Naive thymus-derived CD4-positive, alpha-beta T cell (primary cell): Measurements from ENCODE around the gene RRAS2. TPM values are rescaled to one million over a fixed set of nuclear protein-coding genes. Genes with fewer than 3 reads are reported as not detected.
"Not testable (repeated sequence)": the region's sequence is repeated elsewhere in the genome, so short reads cannot be mapped to it uniquely, and the experiment has no call there.

Source experiments
- ATAC-seq: fragments of 150-1000 bp; cut with Tn5 transposase; 2 replicates; pipeline ENCODE4 v1.10.0; 2021; ENCODE audit warnings: mild to moderate bottlenecking, moderate library complexity
- CTCF ChIA-PET: fragments of 350-600 bp; sonication (Branson Sonifier 250); formaldehyde crosslinking; loops from one replicate; lab custom pipeline; 2021; ENCODE audit warnings: antibody characterized with exemption; lab: Charles Lee
- POLR2A ChIA-PET: fragments of 350-600 bp; sonication (Branson Sonifier 250); formaldehyde crosslinking; loops from one replicate; lab custom pipeline; 2021; ENCODE audit warnings: antibody characterized with exemption, inconsistent platforms; lab: Charles Lee
- DNase-seq, 9 donors: peaks; one replicate each; pipeline versions ENCODE4 v3.0.0 to v3.0.0-alpha.2; 2020 to 2022; ENCODE audit warnings: mixed read lengths in 1 of 9
- H3K27ac ChIP-seq: one replicate; pipeline ENCODE4 v1.7.0; 2013; ENCODE audit warnings: mild to moderate bottlenecking, low read depth, low read length, moderate library complexity
- H3K27me3 ChIP-seq, 2 donors: one replicate each; pipeline ENCODE4 v1.7.0; 2013; ENCODE audit warnings: low read length in 2 of 2, mild to moderate bottlenecking in 2 of 2, moderate library complexity in 2 of 2; ENCODE audit not compliant: control insufficient read depth in 2 of 2, insufficient read depth in 2 of 2
- H3K36me3 ChIP-seq, 3 experiments: 1 replicate in 2 of 3; 2 replicates in 1 of 3; pipeline ENCODE4 v1.7.0; 2013; ENCODE audit warnings: low read length in 3 of 3, mild to moderate bottlenecking in 3 of 3, moderate library complexity in 1 of 3; ENCODE audit not compliant: insufficient read depth in 3 of 3, control insufficient read depth in 2 of 3
- H3K4me1 ChIP-seq, 2 donors: one replicate each; pipeline ENCODE4 v1.7.0; 2013; ENCODE audit warnings: low read length in 2 of 2, mild to moderate bottlenecking in 2 of 2, moderate library complexity in 1 of 2; ENCODE audit not compliant: control insufficient read depth in 2 of 2, insufficient read depth in 2 of 2
- H3K4me3 ChIP-seq: 2 replicates; pipeline ENCODE4 v1.7.0; 2013; ENCODE audit warnings: mild to moderate bottlenecking, low read length
- H3K9me3 ChIP-seq, 3 experiments: 1 replicate in 2 of 3; 2 replicates in 1 of 3; pipeline ENCODE4 v1.7.0; 2013; ENCODE audit warnings: low read length in 3 of 3; ENCODE audit not compliant: control insufficient read depth in 2 of 3
- H3K27ac Mint-ChIP-seq, 9 donors: one replicate each; pipeline ENCODE4 v1.8.0; 2020 to 2022; ENCODE audit warnings: mixed read lengths in 9 of 9, mild to moderate bottlenecking in 8 of 9, moderate library complexity in 5 of 9, inconsistent platforms in 2 of 9
- H3K27me3 Mint-ChIP-seq, 5 donors: one replicate each; pipeline ENCODE4 v1.8.0; 2021 to 2022; ENCODE audit warnings: mixed read lengths in 5 of 5, mild to moderate bottlenecking in 1 of 5
- H3K36me3 Mint-ChIP-seq, 5 donors: one replicate each; pipeline ENCODE4 v1.8.0; 2020 to 2022; ENCODE audit warnings: mixed read lengths in 5 of 5, mild to moderate bottlenecking in 3 of 5, inconsistent platforms in 1 of 5
- H3K4me1 Mint-ChIP-seq, 7 donors: one replicate each; pipeline ENCODE4 v1.8.0; 2020 to 2022; ENCODE audit warnings: mixed read lengths in 7 of 7, mild to moderate bottlenecking in 3 of 7, inconsistent platforms in 1 of 7
- H3K4me3 Mint-ChIP-seq, 10 donors: one replicate each; pipeline ENCODE4 v1.8.0; 2020 to 2022; ENCODE audit warnings: mild to moderate bottlenecking in 10 of 10, mixed read lengths in 10 of 10, moderate library complexity in 6 of 10, inconsistent platforms in 2 of 10
- H3K9me3 Mint-ChIP-seq, 11 donors: one replicate each; pipeline ENCODE4 v1.8.0; 2020 to 2022; ENCODE audit warnings: mixed read lengths in 11 of 11, mild to moderate bottlenecking in 4 of 11, inconsistent platforms in 1 of 11, moderate library complexity in 1 of 11
- intact Hi-C, 2 donors: fragments of 100-400 bp; cut with micrococcal nuclease; formaldehyde crosslinking; loops; one replicate each; pipeline ENCODE4 v1.15.1; 2023
- polyA plus RNA-seq, 2 donors: library from polyadenylated mRNA; unstranded; fragments of 300-500 nt; fragmentation: Illumina TruSeq; gene quantifications; one replicate each; pipeline ENCODE4 v1.2.3, GENCODE V29; 2021
- total RNA-seq, 6 experiments: library from RNA in 5 of 6; stranded (reverse) in 5 of 6; gene quantifications; 1 replicate in 5 of 6; 2 replicates in 1 of 6; pipeline ENCODE4 v1.2.3 and lab custom pipeline; 2021 to 2026

The RRAS2 gene
- total and polyA plus RNA-seq, 7 experiments from 2014 or later: 6.0 to 55.3 (median 14.6) TPM

- no peaks in the 10 kb centered on the region for H3K36me3 ChIP-seq
- H3K4me3 ChIP-seq: no peak overlapping the region
- no peaks in the 10 kb centered on the region for H3K4me1 ChIP-seq
- peak overlapping the region in 1 of 9 donors; percentile 27 for H3K27ac Mint-ChIP-seq
- CTCF ChIA-PET: no interaction called here
- no peak overlapping the region for H3K27ac ChIP-seq
- ATAC-seq (no peak), DNase-seq (no peak)
- intact Hi-C loops: no loop called here
- H3K9me3 ChIP-seq: no peaks in the 10 kb centered on the region
- H3K4me1 Mint-ChIP-seq: no peaks in the 10 kb centered on the region
- H3K4me3 Mint-ChIP-seq: no peak overlapping the region
- H3K27me3 Mint-ChIP-seq: peaks cover 0 to 4% (median 0%) of the 10 kb centered on the region in 5 donors
- peaks cover 0 to 26% (median 2%) of the 10 kb centered on the region in 5 donors for H3K36me3 Mint-ChIP-seq
- no peaks in the 10 kb centered on the region for H3K27me3 ChIP-seq
- POLR2A ChIA-PET: interaction anchor here (0.6 kb wide), 1 partner anchor 229 kb away, joined by 4 read pairs; no protein-coding TSS in a partner anchor
- peaks cover 0 to 5% (median 0%) of the 10 kb centered on the region in 11 donors for H3K9me3 Mint-ChIP-seq
These were observed 100.6 kb downstream of the RRAS2 start for GRCh38 chr11:14258221-14258935.

GRCh38 chr11:14255238-14255534 lies 103.8 kb downstream of the RRAS2 start:
- H3K9me3 Mint-ChIP-seq: peaks cover 0 to 2% (median 0%) of the 10 kb centered on the region in 11 donors
- H3K27ac Mint-ChIP-seq: no peak overlapping the region
- Histone ChIP-seq H3K4me1 (no peaks in the 10 kb centered on the region), H3K9me3 (no peaks in the 10 kb centered on the region), H3K27me3 (no peaks in the 10 kb centered on the region), H3K4me3 (no peak overlapping the region), H3K36me3 (no peaks in the 10 kb centered on the region), H3K27ac (no peak overlapping the region)
- peaks cover 0 to 7% (median 0%) of the 10 kb centered on the region in 5 donors for H3K27me3 Mint-ChIP-seq
- ChIA-PET CTCF (no interaction called here), POLR2A (no interaction called here)
- H3K4me3 Mint-ChIP-seq: no peak overlapping the region
- ATAC-seq (no peak), DNase-seq (no peak)
- intact Hi-C loops: no loop called here
- no peaks in the 10 kb centered on the region for H3K4me1 Mint-ChIP-seq
- peaks cover 0 to 15% (median 0%) of the 10 kb centered on the region in 5 donors for H3K36me3 Mint-ChIP-seq

GRCh38 chr11:14254533-14255237 lies 104.3 kb downstream of the RRAS2 start:
- Mint-ChIP-seq H3K4me1 (no peaks in the 10 kb centered on the region), H3K36me3 (peaks cover 0 to 15% (median 0%) of the 10 kb centered on the region in 5 donors), H3K9me3 (peaks cover 0 to 2% (median 0%) of the 10 kb centered on the region in 11 donors), H3K27me3 (peaks cover 0 to 7% (median 0%) of the 10 kb centered on the region in 5 donors), H3K27ac (no peak overlapping the region), H3K4me3 (no peak overlapping the region)
- no peak overlapping the region for H3K4me3 ChIP-seq
- intact Hi-C loops: no loop called here
- ChIA-PET CTCF (interaction anchor here (5.2 kb wide), 1 partner anchor 479 kb away, joined by 30 read pairs; no protein-coding TSS in a partner anchor), POLR2A (no interaction called here)
- no peaks in the 10 kb centered on the region for H3K36me3 ChIP-seq
- H3K4me1 ChIP-seq: no peaks in the 10 kb centered on the region
- H3K27me3 ChIP-seq: no peaks in the 10 kb centered on the region
- no peaks in the 10 kb centered on the region for H3K9me3 ChIP-seq
- DNase-seq: no peak
- ATAC-seq: no peak
- no peak overlapping the region for H3K27ac ChIP-seq

GRCh38 chr11:14253840-14254239 lies 105.1 kb downstream of the RRAS2 start:
- CTCF ChIA-PET: interaction anchor here (0.8 to 5.2 kb wide), 3 partner anchors 297 to 482 kb away, joined by 3 to 30 read pairs (median 8); no protein-coding TSS in a partner anchor

GRCh38 chr11:14253421-14253820 lies 105.6 kb downstream of the RRAS2 start:
- Mint-ChIP-seq H3K9me3 (no peaks in the 10 kb centered on the region), H3K36me3 (peaks cover 0 to 13% (median 0%) of the 10 kb centered on the region in 5 donors), H3K27ac (no peak overlapping the region), H3K4me3 (no peak overlapping the region), H3K27me3 (peaks cover 0 to 10% (median 0%) of the 10 kb centered on the region in 5 donors), H3K4me1 (peaks cover 8 to 12% (median 10%) of the 10 kb centered on the region in 7 donors)
- POLR2A ChIA-PET: no interaction called here
- no peaks in the 10 kb centered on the region for H3K27me3 ChIP-seq
- H3K4me1 ChIP-seq: peaks cover 9% of the 10 kb centered on the region in 2 donors
- H3K9me3 ChIP-seq: no peaks in the 10 kb centered on the region
- no peaks in the 10 kb centered on the region for H3K36me3 ChIP-seq
- H3K4me3 ChIP-seq: no peak overlapping the region
- H3K27ac ChIP-seq: no peak overlapping the region
- CTCF ChIA-PET: interaction anchor here (0.8 to 5.2 kb wide), 3 partner anchors 297 to 482 kb away, joined by 3 to 30 read pairs (median 8); no protein-coding TSS in a partner anchor
- intact Hi-C loops: no loop called here
- no peak for ATAC-seq
- no peak for DNase-seq

More at GRCh38 chr11:14253840-14254239, 105.1 kb downstream of the RRAS2 start:
- H3K27me3 ChIP-seq: no peaks in the 10 kb centered on the region
- POLR2A ChIA-PET: no interaction called here
- H3K9me3 Mint-ChIP-seq: no peaks in the 10 kb centered on the region
- peaks cover 5% of the 10 kb centered on the region in 2 donors for H3K4me1 ChIP-seq
- peaks cover 4 to 8% (median 5%) of the 10 kb centered on the region in 7 donors for H3K4me1 Mint-ChIP-seq
- H3K27ac ChIP-seq: no peak overlapping the region
- H3K36me3 ChIP-seq: no peaks in the 10 kb centered on the region
- DNase-seq (no peak), ATAC-seq (no peak)
- H3K4me3 ChIP-seq: no peak overlapping the region
- no peak overlapping the region for H3K4me3 Mint-ChIP-seq
- peaks cover 0 to 7% (median 0%) of the 10 kb centered on the region in 5 donors for H3K27me3 Mint-ChIP-seq
- H3K27ac Mint-ChIP-seq: peak overlapping the region in 1 of 9 donors; percentile 3
- H3K36me3 Mint-ChIP-seq: peaks cover 0 to 15% (median 0%) of the 10 kb centered on the region in 5 donors
- no peaks in the 10 kb centered on the region for H3K9me3 ChIP-seq
- intact Hi-C loops: no loop called here

- H3K4me3 ChIP-seq, H3K36me3 ChIP-seq, intact Hi-C loops, H3K4me3 Mint-ChIP-seq, H3K9me3 ChIP-seq, H3K27ac ChIP-seq, H3K9me3 Mint-ChIP-seq, H3K27me3 ChIP-seq, ATAC-seq, DNase-seq, H3K27ac Mint-ChIP-seq, H3K36me3 Mint-ChIP-seq: not testable (repeated sequence)
- peaks cover 0 to 17% (median 0%) of the 10 kb centered on the region in 5 donors for H3K27me3 Mint-ChIP-seq
- ChIA-PET CTCF (interaction anchor here (0.8 to 5.2 kb wide), 4 partner anchors 163 to 480 kb away, joined by 4 to 37 read pairs (median 17); no protein-coding TSS in a partner anchor), POLR2A (interaction anchor here (0.5 to 0.6 kb wide), 2 partner anchors 9 to 319 kb away, joined by 3 to 4 read pairs; no protein-coding TSS in a partner anchor)
- peaks cover 13 to 21% (median 19%) of the 10 kb centered on the region in 7 donors for H3K4me1 Mint-ChIP-seq
- H3K4me1 ChIP-seq: peaks cover 12 to 13% of the 10 kb centered on the region in 2 donors
These were observed 106.5 kb downstream of the RRAS2 start for GRCh38 chr11:14252501-14252900.
